Endometrial microvascular endothelial cells (primary cell): ENCODE measurements around the gene IGLL5. TPM values are rescaled to one million over a fixed set of nuclear protein-coding genes. Genes with fewer than 3 reads are reported as not detected.

Experiments
- in situ Hi-C: cut with HindIII; loops from 2 replicates; pipeline ENCODE4 v1.10.0; 2017; ENCODE audit warnings: low sequenced_read_pairs, low pct_unique_long_range_greater_than_20kb; ENCODE audit errors: inconsistent ontology term
- total RNA-seq: library from RNA; depleted of rRNA; stranded (reverse); fragments of >200 nt; gene quantifications from one replicate; pipeline ENCODE4 v1.2.3, GENCODE V29; 2015; ENCODE audit errors: inconsistent ontology term

Gene IGLL5
- total RNA-seq, 1 donor from 2014 or later: not detected

GRCh38 chr22:22942511-22943329, 55.1 kb downstream of the IGLL5 start:
- in situ Hi-C loops: no loop called here

GRCh38 chr22:22943521-22944267, 56.1 kb downstream of the IGLL5 start:
- in situ Hi-C loops: no loop called here

- in situ Hi-C loops: no loop called here
Observed at GRCh38 chr22:22944268-22944985, 56.8 kb downstream of the IGLL5 start.

GRCh38 chr22:22945195-22945594, 57.6 kb downstream of the IGLL5 start:
- in situ Hi-C loops: no loop called here

Other genes with a start within 250 kb of the IGLL5 start
- gene GGTLC2, start 243.2 kb upstream of the IGLL5 start, total RNA-seq: not detected
- gene GNAZ, start 182.7 kb downstream of the IGLL5 start, total RNA-seq: not detected